ENCODE results near the gene CSF1R.
"Not testable (repeated sequence)": the region's sequence is repeated elsewhere in the genome, so short reads cannot be mapped to it uniquely, and the experiment has no call there.

The CSF1R gene

GRCh38 chr5:150053713-150054392, 32.5 kb downstream of the CSF1R start:
- DNase-seq: no peak

DNA sequence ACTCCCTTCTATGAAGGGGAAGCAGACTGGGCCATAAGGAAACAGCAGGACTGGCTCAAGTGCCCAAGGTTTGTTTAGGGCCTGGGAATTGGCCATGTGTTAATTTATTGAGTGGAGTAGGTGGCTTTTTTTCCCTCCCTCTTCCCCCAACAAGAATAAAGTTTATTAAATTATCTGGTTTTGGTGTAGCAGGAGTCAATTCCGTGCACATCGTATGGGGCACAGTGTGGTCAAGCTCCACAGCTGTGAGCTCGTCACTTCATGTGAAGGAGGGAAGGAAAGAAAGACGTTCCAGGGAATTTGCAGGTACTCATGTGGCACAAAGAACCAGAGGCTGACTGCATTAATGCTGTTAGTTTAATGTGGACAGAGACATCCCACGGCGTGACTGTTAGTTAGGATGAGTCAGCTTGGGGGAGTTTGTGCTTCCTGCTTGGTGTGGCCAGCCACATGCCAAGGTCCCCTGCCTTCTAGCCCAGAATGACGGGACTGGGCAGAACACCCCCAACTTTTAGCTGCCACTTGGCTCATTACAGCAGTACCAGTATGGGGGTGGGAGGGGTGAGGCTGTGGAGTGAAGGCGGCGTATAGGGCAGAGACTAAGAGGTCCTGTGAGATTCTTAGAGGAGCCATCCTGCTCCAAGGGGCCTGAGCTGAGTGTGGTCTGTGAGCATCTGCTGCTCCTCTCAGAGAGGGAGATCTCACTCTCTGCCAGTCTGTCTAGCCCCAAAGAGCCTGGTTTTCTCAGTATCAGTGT, 33.2 kb downstream of the CSF1R start:
- DNase-seq: no peak

DNA sequence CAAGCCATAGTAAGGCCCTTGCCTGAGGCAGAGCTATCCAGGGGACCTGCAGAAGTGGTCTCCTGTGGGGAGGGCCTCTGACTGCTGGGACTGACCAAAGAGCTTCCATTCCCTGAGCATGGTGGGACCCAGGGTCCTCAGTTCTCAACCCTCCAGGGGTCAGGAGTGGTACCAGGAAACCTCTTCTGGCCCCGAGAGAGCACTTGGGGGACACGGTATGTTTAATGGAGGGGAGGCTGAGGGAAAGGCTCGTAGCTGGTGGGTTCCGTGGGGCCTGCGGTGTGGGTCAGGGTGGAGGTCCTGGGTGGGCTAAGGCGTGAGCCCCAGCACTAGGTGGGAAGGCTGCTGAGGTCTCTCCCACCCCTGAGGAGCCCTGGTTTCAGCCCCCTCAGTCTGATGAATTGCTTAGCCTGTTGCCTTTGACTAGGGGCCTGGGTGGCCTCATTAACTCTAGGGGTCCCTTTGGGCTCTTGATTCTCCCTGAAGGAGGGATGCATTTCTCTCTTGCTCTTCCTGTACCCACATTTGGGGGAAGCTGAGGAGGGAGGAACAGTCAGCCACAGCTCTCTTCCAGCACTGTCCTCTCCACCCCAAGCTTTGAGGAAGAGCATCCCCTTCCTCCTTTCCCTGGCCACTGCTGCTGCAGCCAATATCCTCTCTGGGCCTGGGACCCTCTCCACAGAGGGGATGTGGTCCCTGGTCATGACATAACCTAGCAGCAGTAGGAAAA, 34.0 kb downstream of the CSF1R start:
- no peak for DNase-seq

DNA sequence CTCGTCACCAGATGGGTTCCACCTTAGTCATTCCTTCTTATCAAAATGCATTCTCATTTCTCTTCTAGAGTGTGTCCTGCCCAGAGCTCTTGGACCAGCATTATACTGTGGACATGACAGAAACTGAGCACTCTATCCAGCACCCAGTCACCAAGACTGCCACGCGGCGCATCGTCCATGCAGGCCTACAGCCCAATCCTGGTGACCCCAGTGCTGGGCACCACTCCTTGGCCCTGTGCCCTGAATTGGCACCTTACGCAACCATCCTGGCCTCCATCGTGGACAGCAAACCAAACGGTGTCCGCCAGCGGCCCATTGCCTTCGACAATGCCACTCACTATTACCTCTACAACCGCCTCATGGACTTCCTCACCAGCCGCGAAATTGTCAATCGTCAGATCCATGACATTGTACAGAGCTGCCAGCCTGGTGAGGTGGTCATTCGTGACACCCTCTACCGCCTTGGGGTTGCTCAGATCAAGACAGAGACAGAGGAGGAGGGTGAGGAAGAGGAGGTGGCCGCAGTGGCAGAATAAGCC, 34.6 kb downstream of the CSF1R start:
- no peak for DNase-seq

- not testable (repeated sequence) for DNase-seq
These were observed 36.1 kb downstream of the CSF1R start for GRCh38 chr5:150050172-150050811.

GRCh38 chr5:150046031-150046430, 40.3 kb downstream of the CSF1R start:
- DNase-seq: no peak

- no peak for DNase-seq
These were observed 40.8 kb downstream of the CSF1R start for GRCh38 chr5:150045549-150045948.

GRCh38 chr5:150044712-150045111, 41.6 kb downstream of the CSF1R start:
- no peak for DNase-seq

DNA sequence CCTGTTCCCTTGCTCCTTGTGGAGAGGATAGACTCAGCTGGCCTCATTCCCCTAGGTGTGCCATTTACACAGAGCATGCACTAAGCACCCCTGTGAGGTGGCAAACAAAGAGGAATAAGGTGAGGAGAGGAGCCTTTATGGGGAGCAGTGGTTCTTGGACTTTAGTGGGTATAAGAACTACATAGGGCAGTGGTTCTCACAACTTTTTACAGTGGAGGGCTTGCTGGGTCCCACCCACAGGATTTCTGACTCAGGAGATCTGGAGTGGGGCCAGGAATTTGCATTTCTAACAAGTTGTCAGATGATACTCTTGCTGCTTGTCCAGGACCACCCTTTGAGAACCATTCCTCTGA, 42.0 kb downstream of the CSF1R start:
- no peak for DNase-seq

DNA sequence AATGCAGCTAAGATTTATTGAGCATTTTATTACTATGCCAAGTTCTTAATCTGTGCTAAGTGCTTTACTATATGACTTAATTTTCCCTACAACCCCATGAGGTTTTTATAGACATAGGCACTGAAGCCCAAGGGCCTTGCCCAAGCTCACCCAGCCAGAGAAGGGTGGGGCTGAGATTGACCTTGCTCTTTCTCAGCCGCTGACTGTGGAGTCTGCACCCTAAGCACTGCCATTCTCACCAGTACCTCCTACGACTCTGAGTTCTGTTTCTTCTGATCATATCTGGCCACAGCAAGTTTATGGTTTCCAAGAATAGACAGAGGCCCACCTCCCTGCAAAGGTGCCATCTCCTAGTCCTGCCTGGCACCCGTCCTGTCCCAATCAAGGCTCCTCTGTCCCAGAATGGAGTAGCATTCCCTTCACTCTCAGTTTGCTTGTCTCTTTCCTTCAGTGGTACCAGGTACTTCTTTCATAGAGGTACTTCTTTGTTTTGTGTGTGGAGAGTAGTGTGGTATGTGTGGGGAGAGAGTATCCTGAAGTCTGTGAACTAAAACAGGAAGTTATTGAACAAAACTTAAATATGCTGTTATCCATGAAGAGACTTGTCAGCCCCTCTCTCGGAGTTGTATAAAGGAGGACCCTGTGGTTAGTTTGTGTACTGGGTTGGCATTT, 42.6 kb downstream of the CSF1R start:
- DNase-seq: no peak

- DNase-seq: no peak
These were observed 43.9 kb downstream of the CSF1R start for GRCh38 chr5:150042459-150042858.

GRCh38 chr5:150038547-150038946, 47.8 kb downstream of the CSF1R start:
- no peak for DNase-seq

GRCh38 chr5:150036513-150036912, 49.8 kb downstream of the CSF1R start:
- no peak for DNase-seq

DNA sequence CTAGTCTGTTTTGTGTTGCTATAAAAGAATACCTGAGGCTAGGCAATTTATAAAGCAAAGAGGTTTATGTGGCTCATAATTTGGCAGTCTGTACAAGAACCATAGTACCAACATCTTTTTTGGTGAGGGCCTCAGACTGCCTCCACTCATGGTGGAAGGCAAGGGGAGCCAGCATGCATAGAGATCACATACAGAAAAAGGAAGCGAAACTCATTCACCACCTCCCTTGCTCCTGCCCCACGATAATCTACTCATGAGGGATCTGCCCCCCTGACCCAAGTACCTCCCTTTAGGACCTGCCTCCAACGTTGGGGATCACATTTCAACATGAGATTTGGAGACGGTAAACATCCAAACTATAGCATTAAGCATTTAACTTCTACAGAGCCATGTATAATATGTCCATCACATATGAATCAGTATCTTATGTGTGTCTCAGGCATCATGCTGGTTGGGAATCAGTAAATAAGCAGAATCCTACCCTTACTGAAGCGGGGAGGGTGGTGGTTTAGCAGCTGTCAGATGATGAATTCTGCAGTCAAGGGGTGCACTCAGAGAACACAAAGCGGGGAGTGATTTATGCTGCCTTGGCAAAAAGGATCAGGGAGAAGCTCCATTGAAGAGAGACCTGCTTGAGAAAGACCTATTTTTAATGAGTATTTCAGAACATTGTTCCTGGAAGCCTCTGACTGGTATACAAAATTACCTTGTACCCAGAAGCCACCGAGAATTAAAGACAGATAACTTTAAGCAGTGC, 51.0 kb downstream of the CSF1R start:
- DNase-seq: no peak

DNA sequence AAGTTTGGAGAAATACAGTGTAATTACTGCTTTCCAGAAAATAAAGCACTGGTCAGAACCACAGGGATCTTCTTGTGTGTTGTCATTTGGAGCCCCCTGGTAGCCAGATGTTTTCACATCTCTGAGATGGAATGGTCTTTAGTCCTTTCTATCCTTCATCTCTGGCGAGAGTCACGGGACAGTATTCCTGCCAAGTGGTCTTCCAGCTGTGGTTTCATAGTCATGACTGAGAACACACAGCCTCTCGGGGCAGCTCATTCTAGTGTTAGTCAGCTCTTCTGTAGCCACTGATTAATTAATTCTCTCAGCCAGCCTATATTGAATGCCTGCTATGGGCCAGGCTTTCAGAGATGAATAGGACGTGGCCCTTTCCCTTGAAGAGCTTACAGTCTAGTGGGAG, 51.7 kb downstream of the CSF1R start:
- no peak for DNase-seq

DNA sequence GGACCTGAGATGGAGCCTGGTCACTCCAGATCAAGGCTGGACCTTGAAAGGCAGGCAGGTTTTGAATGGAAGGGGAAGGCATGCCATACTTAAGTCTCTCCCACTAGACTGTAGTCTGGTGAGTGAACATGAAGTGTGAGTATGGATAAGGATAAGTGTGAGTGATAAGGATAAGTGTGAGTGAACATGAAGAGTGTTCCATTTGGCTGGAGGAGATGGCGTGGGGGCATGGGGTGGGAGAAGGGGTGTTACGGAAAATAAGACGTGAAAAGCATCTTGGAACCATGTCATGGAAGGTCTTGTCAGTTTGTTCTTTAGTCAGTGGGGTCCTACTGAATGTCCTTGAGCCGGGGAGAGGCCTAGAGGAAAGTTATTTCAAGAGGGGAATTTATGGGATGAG, 53.0 kb downstream of the CSF1R start:
- no peak for DNase-seq

GRCh38 chr5:150028047-150028446, 58.3 kb downstream of the CSF1R start:
- not testable (repeated sequence) for DNase-seq

DNA sequence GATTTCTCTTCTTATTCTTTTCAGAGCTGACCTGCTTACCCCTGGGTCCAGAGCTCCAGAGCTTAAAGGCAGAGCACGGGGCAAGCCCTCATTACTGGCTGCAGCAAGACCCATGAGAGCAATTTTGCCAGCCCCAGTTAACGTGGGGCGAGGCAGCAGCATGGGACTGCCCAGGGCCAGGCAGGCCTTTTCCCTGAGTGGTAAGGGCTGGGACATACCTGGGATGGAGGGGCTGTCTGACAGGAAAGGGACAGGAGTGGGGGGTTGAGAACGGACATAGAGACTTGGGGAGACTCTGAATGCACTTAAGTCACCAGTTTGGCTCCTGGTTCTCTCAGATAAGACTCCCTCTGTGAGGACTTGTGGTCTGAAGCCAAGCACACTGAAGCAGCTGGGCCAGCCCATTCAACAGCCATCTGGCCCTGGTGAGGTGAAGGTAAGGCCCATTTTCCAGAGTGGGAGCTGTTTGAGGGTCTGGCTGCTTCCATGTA, 59.6 kb downstream of the CSF1R start:
- no peak for DNase-seq

GRCh38 chr5:150024346-150024984, 61.9 kb downstream of the CSF1R start:
- no peak for DNase-seq

DNA sequence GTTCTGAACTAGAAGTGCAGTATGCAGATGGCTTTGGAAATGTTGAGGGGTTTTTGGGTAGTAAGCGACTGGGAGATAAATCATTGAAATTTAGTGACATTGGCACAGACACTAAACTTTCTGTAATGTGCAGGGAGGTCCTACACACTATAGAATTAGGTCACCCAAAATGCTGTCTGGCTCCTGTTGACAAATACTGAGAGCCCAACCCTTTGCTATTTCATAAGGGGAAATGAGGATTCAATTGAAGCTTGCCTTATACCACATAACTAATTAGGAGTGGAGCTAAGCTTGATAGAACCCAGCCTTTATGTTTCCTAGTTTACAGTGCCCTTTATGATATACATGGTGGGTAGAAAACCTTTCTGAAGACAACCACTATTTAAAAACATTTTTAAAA, 63.2 kb downstream of the CSF1R start:
- no peak for DNase-seq

GRCh38 chr5:150022681-150023080, 63.7 kb downstream of the CSF1R start:
- DNase-seq: no peak
